ENCODE data around the gene HES3.

The HES3 gene

DNA sequence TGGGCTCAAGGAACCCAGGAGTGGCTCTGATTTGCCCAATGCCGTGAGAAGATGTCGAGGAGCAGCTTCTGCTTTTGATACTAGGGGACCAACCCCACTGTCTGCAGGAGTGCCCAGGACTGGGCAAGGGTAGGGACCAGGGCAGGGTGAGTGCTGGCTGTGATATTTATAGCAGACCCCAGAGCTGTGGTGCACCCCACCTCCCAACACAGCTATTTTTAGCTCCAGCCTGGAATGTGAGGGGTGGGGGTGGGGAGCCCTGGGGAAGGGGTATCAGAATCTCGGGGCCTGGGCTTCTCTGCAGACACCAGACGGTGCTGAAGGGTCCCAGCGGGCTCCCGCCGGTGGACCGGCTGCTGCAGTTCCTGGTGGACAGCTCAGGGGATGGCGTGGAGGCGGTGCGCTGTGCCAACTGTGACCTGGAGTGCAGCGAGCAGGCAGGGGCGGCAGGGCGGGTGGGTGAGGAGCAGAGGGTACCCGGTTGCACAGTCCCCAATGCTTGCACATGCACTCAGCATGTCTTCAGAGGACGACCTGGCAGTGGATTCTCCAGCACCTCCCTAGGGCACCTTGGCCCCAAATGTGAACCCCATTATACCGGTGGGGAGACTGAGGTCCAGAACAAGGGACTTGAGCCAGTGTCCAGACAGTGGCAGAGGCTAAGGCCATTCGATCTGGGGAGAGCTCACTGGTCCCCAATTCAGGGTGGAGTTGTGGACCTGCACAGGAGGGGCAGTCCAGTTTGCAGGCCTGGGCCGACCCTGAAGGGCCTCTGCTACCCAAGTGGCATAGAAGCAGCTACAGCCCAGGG, 36.7 kb upstream of the HES3 start:
- H3K27ac ChIP-seq (ENCODE audit: low read depth, low read length), result no peak overlapping the region
- H2BK12ac ChIP-seq (ENCODE audit: low read length), result no peak overlapping the region
- H3K4me2 ChIP-seq (ENCODE audit: low read length), result no peak overlapping the region
- no peak for DNase-seq
- H2BK120ac ChIP-seq (ENCODE audit: insufficient read depth, low read length, poor library complexity), result no peak overlapping the region
- H2BK5ac ChIP-seq (ENCODE audit: low read depth, low read length, poor library complexity), result no peak overlapping the region
- H3K4me3 ChIP-seq (ENCODE audit: low read depth, low read length), result no peak overlapping the region
- H3K14ac ChIP-seq (ENCODE audit: low read length), result no peak overlapping the region
- H4K8ac ChIP-seq (ENCODE audit: low read depth, low read length), result no peak overlapping the region
- peaks cover 20% of the 10 kb centered on the region for H3K9me3 ChIP-seq (ENCODE audit: insufficient read depth, low read depth, low read length)
- no peak overlapping the region for H3K18ac ChIP-seq (ENCODE audit: low read length)
- no peak overlapping the region for H3K9ac ChIP-seq (ENCODE audit: low read length)
- peaks cover 18% of the 10 kb centered on the region for H3K27me3 ChIP-seq (ENCODE audit: insufficient read depth, low read length)
- no peak overlapping the region for H3K4ac ChIP-seq (ENCODE audit: low read depth, low read length)
- no peak overlapping the region for H4K12ac ChIP-seq (ENCODE audit: low read depth, low read length)
- WGBS (ENCODE audit: extremely low coverage, insufficient coverage, insufficient read length), result no CpG with 5 or more reads among the region's 19 CpGs
- no peak overlapping the region for H2AK5ac ChIP-seq (ENCODE audit: low read length)
- H3K79me2 ChIP-seq (ENCODE audit: control insufficient read depth, insufficient read depth, low read length, poor library complexity), result peaks cover 2% of the 10 kb centered on the region
- peaks cover 13 to 20% of the 10 kb centered on the region in 2 experiments for H3K4me1 ChIP-seq (ENCODE audit: control insufficient read depth in 1 of 2, insufficient read depth in 2 of 2, low read length in 2 of 2)
- H3K36me3 ChIP-seq (ENCODE audit: control insufficient read depth in 1 of 2, insufficient read depth in 2 of 2, low read length in 2 of 2), result peaks cover 0 to 4% of the 10 kb centered on the region in 2 experiments
- no peak overlapping the region for H4K91ac ChIP-seq (ENCODE audit: low read depth, low read length)
- H3K23ac ChIP-seq (ENCODE audit: low read length), result no peak overlapping the region
- H2AFZ ChIP-seq (ENCODE audit: insufficient read depth, low read length, poor library complexity), result no peak overlapping the region
- peaks cover 5% of the 10 kb centered on the region for H3K79me1 ChIP-seq (ENCODE audit: low read length)

DNA sequence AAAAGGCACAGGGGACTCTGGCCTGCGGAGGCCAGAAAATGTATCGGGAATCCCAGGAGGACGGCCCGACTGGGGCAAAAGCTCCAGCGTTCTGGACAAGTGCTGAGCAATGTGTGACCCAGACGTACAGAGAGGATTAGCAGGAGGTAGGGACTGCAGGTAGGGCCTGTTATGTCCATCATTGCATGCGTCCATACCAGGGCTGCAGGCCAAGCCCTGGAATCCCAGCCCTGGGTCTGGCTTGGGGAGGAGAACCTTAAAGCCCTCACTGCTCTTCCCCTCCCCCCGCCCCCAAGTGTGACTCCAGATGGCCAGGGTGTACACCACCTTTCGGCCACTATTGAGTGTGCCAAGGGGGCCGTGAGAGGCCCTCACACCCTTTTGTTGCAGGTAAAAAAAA, 36.1 kb upstream of the HES3 start:
- no peak overlapping the region for H3K18ac ChIP-seq (ENCODE audit: low read length)
- no peak overlapping the region for H2AFZ ChIP-seq (ENCODE audit: insufficient read depth, low read length, poor library complexity)
- H3K23ac ChIP-seq (ENCODE audit: low read length), result no peak overlapping the region
- H3K79me2 ChIP-seq (ENCODE audit: control insufficient read depth, insufficient read depth, low read length, poor library complexity), result peaks cover 2% of the 10 kb centered on the region
- H3K4ac ChIP-seq (ENCODE audit: low read depth, low read length), result no peak overlapping the region
- peaks cover 20% of the 10 kb centered on the region for H3K9me3 ChIP-seq (ENCODE audit: insufficient read depth, low read depth, low read length)
- H3K27ac ChIP-seq (ENCODE audit: low read depth, low read length), result no peak overlapping the region
- no peak overlapping the region for H2BK12ac ChIP-seq (ENCODE audit: low read length)
- no peak overlapping the region for H3K4me2 ChIP-seq (ENCODE audit: low read length)
- peaks cover 5% of the 10 kb centered on the region for H3K79me1 ChIP-seq (ENCODE audit: low read length)
- H3K4me3 ChIP-seq (ENCODE audit: low read depth, low read length), result no peak overlapping the region
- no peak overlapping the region for H4K8ac ChIP-seq (ENCODE audit: low read depth, low read length)
- H2AK5ac ChIP-seq (ENCODE audit: low read length), result no peak overlapping the region
- peaks cover 13 to 20% of the 10 kb centered on the region in 2 experiments for H3K4me1 ChIP-seq (ENCODE audit: control insufficient read depth in 1 of 2, insufficient read depth in 2 of 2, low read length in 2 of 2)
- peaks cover 18% of the 10 kb centered on the region for H3K27me3 ChIP-seq (ENCODE audit: insufficient read depth, low read length)
- no peak overlapping the region for H2BK120ac ChIP-seq (ENCODE audit: insufficient read depth, low read length, poor library complexity)
- H4K91ac ChIP-seq (ENCODE audit: low read depth, low read length), result no peak overlapping the region
- no peak overlapping the region for H4K12ac ChIP-seq (ENCODE audit: low read depth, low read length)
- peak in 1 of 2 donors; percentile 17 for DNase-seq
- H3K9ac ChIP-seq (ENCODE audit: low read length), result no peak overlapping the region
- no peak overlapping the region for H3K14ac ChIP-seq (ENCODE audit: low read length)
- no peak overlapping the region for H2BK5ac ChIP-seq (ENCODE audit: low read depth, low read length, poor library complexity)
- no CpG with 5 or more reads among the region's 10 CpGs for WGBS (ENCODE audit: extremely low coverage, insufficient coverage, insufficient read length)
- H3K36me3 ChIP-seq (ENCODE audit: control insufficient read depth in 1 of 2, insufficient read depth in 2 of 2, low read length in 2 of 2), result peaks cover 0 to 4% of the 10 kb centered on the region in 2 experiments

DNA sequence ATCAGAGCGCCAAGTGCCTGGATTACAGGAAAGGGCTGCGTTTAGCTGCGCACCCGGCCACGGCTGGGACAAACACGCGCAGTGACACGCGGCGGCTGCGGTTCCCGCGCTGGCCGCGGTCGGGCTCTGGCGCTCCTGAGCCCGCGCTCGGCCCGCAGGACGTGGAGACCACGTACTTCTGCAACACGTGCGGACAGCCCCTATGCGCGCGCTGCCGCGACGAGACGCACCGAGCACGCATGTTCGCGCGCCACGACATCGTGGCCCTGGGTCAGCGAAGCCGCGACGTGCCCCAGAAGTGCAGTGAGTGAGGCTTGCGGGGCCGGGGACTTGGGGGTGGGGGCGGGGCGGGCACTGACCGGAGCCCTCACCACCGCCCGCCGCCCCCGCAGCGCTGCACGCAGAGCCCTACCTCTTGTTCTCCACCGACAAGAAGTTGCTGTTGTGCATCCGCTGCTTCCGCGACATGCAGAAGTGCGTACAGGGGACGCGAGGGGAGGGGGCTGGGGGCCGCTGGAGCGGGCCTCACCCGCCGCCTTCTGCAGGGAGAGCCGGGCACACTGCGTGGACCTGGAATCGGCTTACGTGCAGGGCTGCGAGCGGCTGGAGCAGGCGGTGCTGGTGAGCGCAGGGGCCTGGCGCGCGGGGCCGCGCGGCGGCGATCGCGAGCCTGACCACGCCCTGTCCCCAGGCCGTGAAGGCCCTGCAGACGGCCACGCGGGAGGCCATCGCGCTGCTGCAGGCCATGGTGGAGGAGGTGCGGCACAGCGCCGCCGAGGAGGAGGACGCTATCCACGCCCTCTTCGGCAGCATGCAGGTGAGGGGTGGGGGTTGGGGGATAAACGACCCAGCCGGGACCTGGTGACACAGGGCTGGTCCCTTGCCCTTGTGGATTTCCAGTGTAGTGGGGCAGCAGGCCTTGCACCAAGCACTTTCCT, 35.0 kb upstream of the HES3 start:
- H3K14ac ChIP-seq (ENCODE audit: low read length), result no peak overlapping the region
- H2BK12ac ChIP-seq (ENCODE audit: low read length), result no peak overlapping the region
- no peak overlapping the region for H3K18ac ChIP-seq (ENCODE audit: low read length)
- peak overlapping the region; percentile 59 for H3K4me3 ChIP-seq (ENCODE audit: low read depth, low read length)
- H4K8ac ChIP-seq (ENCODE audit: low read depth, low read length), result peak overlapping the region; percentile 17
- no peak overlapping the region for H4K12ac ChIP-seq (ENCODE audit: low read depth, low read length)
- peaks cover 13 to 20% of the 10 kb centered on the region in 2 experiments for H3K4me1 ChIP-seq (ENCODE audit: control insufficient read depth in 1 of 2, insufficient read depth in 2 of 2, low read length in 2 of 2)
- no peak overlapping the region for H2BK5ac ChIP-seq (ENCODE audit: low read depth, low read length, poor library complexity)
- no peak overlapping the region for H3K9ac ChIP-seq (ENCODE audit: low read length)
- H2BK120ac ChIP-seq (ENCODE audit: insufficient read depth, low read length, poor library complexity), result no peak overlapping the region
- no peak overlapping the region for H2AK5ac ChIP-seq (ENCODE audit: low read length)
- H3K79me1 ChIP-seq (ENCODE audit: low read length), result peaks cover 5% of the 10 kb centered on the region
- peak in 1 of 2 donors; percentile 75 for DNase-seq
- peaks cover 18% of the 10 kb centered on the region for H3K27me3 ChIP-seq (ENCODE audit: insufficient read depth, low read length)
- H4K91ac ChIP-seq (ENCODE audit: low read depth, low read length), result no peak overlapping the region
- H2AFZ ChIP-seq (ENCODE audit: insufficient read depth, low read length, poor library complexity), result no peak overlapping the region
- no peak overlapping the region for H3K23ac ChIP-seq (ENCODE audit: low read length)
- WGBS (ENCODE audit: extremely low coverage, insufficient coverage, insufficient read length), result no CpG with 5 or more reads among the region's 99 CpGs
- peak overlapping the region; percentile 65 for H3K4me2 ChIP-seq (ENCODE audit: low read length)
- H3K79me2 ChIP-seq (ENCODE audit: control insufficient read depth, insufficient read depth, low read length, poor library complexity), result peaks cover 2% of the 10 kb centered on the region
- peaks cover 20% of the 10 kb centered on the region for H3K9me3 ChIP-seq (ENCODE audit: insufficient read depth, low read depth, low read length)
- no peak overlapping the region for H3K4ac ChIP-seq (ENCODE audit: low read depth, low read length)
- H3K27ac ChIP-seq (ENCODE audit: low read depth, low read length), result no peak overlapping the region
- peaks cover 0 to 4% of the 10 kb centered on the region in 2 experiments for H3K36me3 ChIP-seq (ENCODE audit: control insufficient read depth in 1 of 2, insufficient read depth in 2 of 2, low read length in 2 of 2)

DNA sequence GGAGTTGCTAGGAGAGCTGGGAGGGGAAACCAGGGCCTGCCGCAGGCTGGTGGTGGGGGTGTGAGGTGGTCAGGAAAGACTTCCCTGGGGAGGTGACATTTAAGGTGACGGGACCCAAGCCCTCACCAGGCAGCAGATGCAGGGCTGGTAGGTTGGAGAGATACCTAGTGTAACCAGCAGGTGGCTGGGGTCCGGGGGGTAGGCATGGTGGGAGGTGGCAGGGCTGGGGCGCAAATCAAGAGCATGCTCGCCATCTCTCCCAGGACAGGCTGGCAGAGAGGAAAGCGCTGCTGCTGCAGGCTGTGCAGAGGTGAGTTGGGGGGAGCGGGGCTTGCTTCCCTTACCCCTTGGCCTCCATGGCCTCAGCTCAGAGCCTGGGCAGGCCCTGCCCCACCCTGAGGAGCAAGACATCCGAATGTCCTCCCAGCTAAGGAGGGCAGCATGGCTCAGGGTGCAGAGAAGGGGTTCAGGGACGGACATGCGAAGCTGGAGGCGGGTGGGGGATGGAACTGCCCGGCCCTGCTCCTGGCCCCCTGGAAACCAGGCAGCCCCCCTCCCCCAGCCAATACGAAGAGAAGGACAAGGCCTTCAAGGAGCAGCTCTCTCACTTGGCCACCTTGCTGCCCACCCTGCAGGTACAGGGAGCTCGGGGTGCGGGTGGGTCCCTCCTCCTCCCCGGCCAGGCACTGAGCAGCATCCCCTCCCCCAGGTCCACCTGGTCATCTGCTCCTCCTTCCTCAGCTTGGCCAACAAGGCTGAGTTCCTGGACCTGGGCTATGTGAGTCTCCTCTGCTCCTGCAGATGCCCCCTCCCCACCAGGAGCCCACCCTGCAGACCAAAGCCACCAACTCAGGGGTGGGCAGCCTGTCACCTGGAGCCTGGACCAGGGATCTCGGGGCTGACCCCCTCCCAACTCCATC, 34.1 kb upstream of the HES3 start:
- no peak for DNase-seq
- Histone ChIP-seq H3K9me3 (ENCODE audit: insufficient read depth, low read depth, low read length) (peaks cover 18% of the 10 kb centered on the region), H3K27ac (ENCODE audit: low read depth, low read length) (no peak overlapping the region), H2BK5ac (ENCODE audit: low read depth, low read length, poor library complexity) (no peak overlapping the region), H2BK12ac (ENCODE audit: low read length) (no peak overlapping the region), H3K4ac (ENCODE audit: low read depth, low read length) (no peak overlapping the region), H2AFZ (ENCODE audit: insufficient read depth, low read length, poor library complexity) (no peak overlapping the region), H3K27me3 (ENCODE audit: insufficient read depth, low read length) (peaks cover 18% of the 10 kb centered on the region), H3K9ac (ENCODE audit: low read length) (no peak overlapping the region), H3K4me2 (ENCODE audit: low read length) (peak overlapping the region; percentile 65), H3K14ac (ENCODE audit: low read length) (no peak overlapping the region), H3K4me3 (ENCODE audit: low read depth, low read length) (no peak overlapping the region), H3K79me2 (ENCODE audit: control insufficient read depth, insufficient read depth, low read length, poor library complexity) (peaks cover 2% of the 10 kb centered on the region), H3K4me1 (ENCODE audit: control insufficient read depth in 1 of 2, insufficient read depth in 2 of 2, low read length in 2 of 2) (peaks cover 11 to 20% of the 10 kb centered on the region in 2 experiments), H2AK5ac (ENCODE audit: low read length) (no peak overlapping the region), H3K23ac (ENCODE audit: low read length) (no peak overlapping the region), H4K8ac (ENCODE audit: low read depth, low read length) (no peak overlapping the region), H3K18ac (ENCODE audit: low read length) (no peak overlapping the region), H3K36me3 (ENCODE audit: control insufficient read depth in 1 of 2, insufficient read depth in 2 of 2, low read length in 2 of 2) (peaks cover 0 to 4% of the 10 kb centered on the region in 2 experiments), H4K12ac (ENCODE audit: low read depth, low read length) (no peak overlapping the region), H2BK120ac (ENCODE audit: insufficient read depth, low read length, poor library complexity) (no peak overlapping the region), H3K79me1 (ENCODE audit: low read length) (peaks cover 5% of the 10 kb centered on the region), H4K91ac (ENCODE audit: low read depth, low read length) (no peak overlapping the region)
- WGBS (ENCODE audit: extremely low coverage, insufficient coverage, insufficient read length), result no CpG with 5 or more reads among the region's 17 CpGs

All from trophoblast cell (in vitro differentiated cells and primary cell).